Activated CD8-positive, alpha-beta T cell treated with anti-CD3 and anti-CD28 coated beads, Interleukin-2, amount 10 ng/mL, durations not matched to agents 7 days and 5 days (primary cell): ENCODE data around the gene RLN3. TPM values are rescaled to one million over a fixed set of nuclear protein-coding genes. Genes with fewer than 3 reads are reported as not detected.
"Not testable (repeated sequence)": the region's sequence is repeated elsewhere in the genome, so short reads cannot be mapped to it uniquely, and the experiment has no call there.

Experiments used
- ATAC-seq: fragments of 150-1000 bp; cut with Tn5 transposase; one replicate; pipeline ENCODE4 v1.10.0; 2021; ENCODE audit warnings: moderate library complexity
- CTCF ChIA-PET: fragments of 350-600 bp; sonication (Branson Sonifier 250); formaldehyde crosslinking; loops from one replicate; lab custom pipeline; 2021; ENCODE audit warnings: antibody characterized with exemption; lab: Charles Lee
- POLR2A ChIA-PET: fragments of 350-600 bp; sonication (Branson Sonifier 250); formaldehyde crosslinking; loops from one replicate; lab custom pipeline; 2021; ENCODE audit warnings: antibody characterized with exemption; lab: Charles Lee
- DNase-seq: peaks from one replicate; pipeline ENCODE4 v3.0.0-alpha.2; 2020
- H3K27ac Mint-ChIP-seq: one replicate; pipeline ENCODE4 v1.8.0; 2021; ENCODE audit warnings: mild to moderate bottlenecking, mixed read lengths
- H3K27me3 Mint-ChIP-seq: one replicate; pipeline ENCODE4 v1.8.0; 2021; ENCODE audit warnings: low read depth, mixed read lengths
- H3K36me3 Mint-ChIP-seq: one replicate; pipeline ENCODE4 v1.8.0; 2021; ENCODE audit warnings: low read depth, mixed read lengths
- H3K4me1 Mint-ChIP-seq: one replicate; pipeline ENCODE4 v1.8.0; 2021; ENCODE audit warnings: low read depth, mixed read lengths
- H3K4me3 Mint-ChIP-seq: one replicate; pipeline ENCODE4 v1.8.0; 2021; ENCODE audit warnings: mild to moderate bottlenecking, mixed read lengths
- H3K9me3 Mint-ChIP-seq: one replicate; pipeline ENCODE4 v1.8.0; 2022; ENCODE audit warnings: mixed read lengths; ENCODE audit not compliant: insufficient read depth
- total RNA-seq, 2 experiments: library from RNA; stranded (reverse); gene quantifications; one replicate each; pipeline ENCODE4 v1.2.3, GENCODE V29; 2021

RLN3 gene
- total RNA-seq, 2 experiments from 2014 or later: not detected

GRCh38 chr19:14022469-14022868 lies 5.5 kb upstream of the RLN3 start:
- H3K9me3 Mint-ChIP-seq: no peaks in the 10 kb centered on the region
- DNase-seq (no peak), ATAC-seq (no peak)
- POLR2A ChIA-PET: interaction anchor here (1.8 kb wide), 1 partner anchor 9 kb away, joined by 13 read pairs; the partner anchor contains the start of gene IL27RA
- H3K27me3 Mint-ChIP-seq: peaks cover 3% of the 10 kb centered on the region
- CTCF ChIA-PET: interaction anchor here (0.6 to 2.1 kb wide), 5 partner anchors 9 to 96 kb away, joined by 3 to 9 read pairs (median 4); partner anchors contain the start of gene IL27RA
- peaks cover 16% of the 10 kb centered on the region for H3K4me1 Mint-ChIP-seq
- no peak overlapping the region for H3K27ac Mint-ChIP-seq
- H3K4me3 Mint-ChIP-seq: no peak overlapping the region
- no peaks in the 10 kb centered on the region for H3K36me3 Mint-ChIP-seq

DNA sequence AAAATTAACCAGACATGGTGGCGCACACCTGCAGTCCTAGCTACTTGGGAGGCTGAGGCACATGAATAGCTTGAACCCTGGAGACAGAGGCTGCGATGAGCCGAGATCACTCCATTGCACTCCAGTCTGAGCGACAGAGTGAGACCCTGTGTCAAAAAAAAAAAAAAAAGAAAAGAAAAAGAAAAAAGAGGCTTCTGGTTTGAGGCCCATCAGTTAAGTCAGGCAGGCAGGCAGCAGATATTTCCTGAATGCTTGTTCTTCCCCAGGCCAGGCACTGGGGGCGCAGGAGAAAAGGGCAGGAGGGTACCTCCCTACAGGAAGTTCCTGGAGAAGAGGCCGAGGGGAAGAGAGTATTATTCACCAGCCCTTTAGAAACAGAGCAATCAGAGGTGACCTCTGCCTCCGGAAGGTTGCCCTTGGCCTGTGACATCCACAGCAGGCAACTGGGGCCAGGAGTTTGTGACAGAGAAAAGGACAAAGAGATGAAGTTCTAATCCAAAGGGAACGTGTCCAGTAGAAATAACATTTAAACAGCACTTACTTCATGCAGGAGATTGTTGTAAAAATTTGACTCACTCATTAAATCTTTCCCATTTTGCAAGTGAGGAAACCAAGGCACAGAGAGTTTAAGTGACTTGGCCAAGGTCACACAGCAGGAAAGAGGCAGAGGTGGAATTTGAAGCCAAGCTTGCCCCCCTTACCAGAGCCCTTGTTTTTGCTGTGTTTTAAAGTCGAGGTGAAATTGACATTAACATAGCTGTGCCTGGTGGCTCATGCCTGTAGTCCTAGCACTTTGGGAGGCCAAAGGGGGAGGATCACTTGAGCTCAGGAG lies 4.3 kb upstream of the RLN3 start:
- Mint-ChIP-seq H3K36me3 (no peaks in the 10 kb centered on the region), H3K4me1 (peaks cover 16% of the 10 kb centered on the region), H3K9me3 (no peaks in the 10 kb centered on the region), H3K27ac (no peak overlapping the region), H3K4me3 (no peak overlapping the region), H3K27me3 (peaks cover 3% of the 10 kb centered on the region)
- ChIA-PET POLR2A (no interaction called here), CTCF (interaction anchor here (1.0 to 2.1 kb wide), 3 partner anchors 36 to 137 kb away, joined by 3 to 7 read pairs (median 3); no protein-coding TSS in a partner anchor)
- DNase-seq: no peak
- no peak for ATAC-seq

DNA sequence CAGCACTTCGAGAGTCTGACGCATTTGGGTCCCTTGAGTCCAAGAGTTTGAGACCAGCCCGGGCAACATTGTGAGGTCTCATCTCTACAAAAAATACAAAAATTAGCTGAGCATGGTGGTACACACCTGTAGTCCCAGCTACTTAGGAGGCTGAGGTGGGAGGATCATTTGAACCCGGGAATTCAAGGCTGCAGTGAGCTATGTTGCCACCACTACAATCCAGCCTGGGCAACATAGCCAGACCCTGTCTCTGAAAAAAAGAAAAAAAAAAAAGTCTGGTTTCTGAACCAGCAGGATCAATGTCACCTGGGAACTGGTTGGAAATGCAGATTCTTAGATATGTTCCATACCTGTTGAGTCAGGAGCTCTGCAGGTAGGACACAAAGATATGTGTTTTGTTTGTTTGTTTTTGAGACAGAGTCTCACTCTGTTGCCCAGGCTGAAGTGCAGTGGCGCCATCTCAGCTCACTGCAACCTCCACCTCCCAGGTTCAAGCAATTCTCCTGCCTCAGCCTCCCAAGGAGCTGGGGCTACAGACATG lies 1.2 kb upstream of the RLN3 start:
- not testable (repeated sequence) for H3K27ac Mint-ChIP-seq, H3K4me3 Mint-ChIP-seq, H3K9me3 Mint-ChIP-seq, DNase-seq, H3K27me3 Mint-ChIP-seq, ATAC-seq, H3K36me3 Mint-ChIP-seq
- POLR2A ChIA-PET: interaction anchor here (0.6 kb wide), 1 partner anchor 73 kb away, joined by 3 read pairs; no protein-coding TSS in a partner anchor
- H3K4me1 Mint-ChIP-seq: peaks cover 21% of the 10 kb centered on the region
- CTCF ChIA-PET: interaction anchor here (2.9 kb wide), 1 partner anchor 32 kb away, joined by 9 read pairs; no protein-coding TSS in a partner anchor

DNA sequence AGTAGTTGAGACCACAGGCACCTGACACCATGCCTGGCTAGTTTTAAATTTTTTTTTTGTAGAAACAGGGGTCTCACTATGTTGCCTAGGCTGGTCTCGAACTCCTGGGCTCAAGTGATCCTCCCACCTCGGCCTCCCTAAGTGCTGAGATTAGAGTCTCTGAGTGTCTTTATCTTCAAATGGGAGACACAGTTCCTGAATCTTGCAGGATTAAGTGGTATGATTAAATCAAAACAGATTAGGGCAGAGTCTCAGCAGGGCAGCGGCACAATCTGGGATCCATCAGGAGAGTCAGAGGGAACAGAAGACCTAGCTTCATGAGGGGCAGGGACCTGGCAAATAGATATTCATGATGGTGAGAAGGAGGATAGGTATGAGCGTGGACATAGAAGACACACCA lies 953 bp downstream of the RLN3 start:
- peaks cover 8% of the 10 kb centered on the region for H3K36me3 Mint-ChIP-seq
- ATAC-seq (no peak), DNase-seq (no peak)
- H3K27me3 Mint-ChIP-seq: peaks cover 4% of the 10 kb centered on the region
- CTCF ChIA-PET: interaction anchor here (0.9 kb wide), 1 partner anchor 30 kb away, joined by 3 read pairs; no protein-coding TSS in a partner anchor
- peaks cover 16% of the 10 kb centered on the region for H3K4me1 Mint-ChIP-seq
- no peak overlapping the region for H3K4me3 Mint-ChIP-seq
- H3K9me3 Mint-ChIP-seq: no peaks in the 10 kb centered on the region
- H3K27ac Mint-ChIP-seq: no peak overlapping the region
- POLR2A ChIA-PET: interaction anchor here (0.6 to 1.4 kb wide), 2 partner anchors 41 to 136 kb away, joined by 3 to 4 read pairs; no protein-coding TSS in a partner anchor

DNA sequence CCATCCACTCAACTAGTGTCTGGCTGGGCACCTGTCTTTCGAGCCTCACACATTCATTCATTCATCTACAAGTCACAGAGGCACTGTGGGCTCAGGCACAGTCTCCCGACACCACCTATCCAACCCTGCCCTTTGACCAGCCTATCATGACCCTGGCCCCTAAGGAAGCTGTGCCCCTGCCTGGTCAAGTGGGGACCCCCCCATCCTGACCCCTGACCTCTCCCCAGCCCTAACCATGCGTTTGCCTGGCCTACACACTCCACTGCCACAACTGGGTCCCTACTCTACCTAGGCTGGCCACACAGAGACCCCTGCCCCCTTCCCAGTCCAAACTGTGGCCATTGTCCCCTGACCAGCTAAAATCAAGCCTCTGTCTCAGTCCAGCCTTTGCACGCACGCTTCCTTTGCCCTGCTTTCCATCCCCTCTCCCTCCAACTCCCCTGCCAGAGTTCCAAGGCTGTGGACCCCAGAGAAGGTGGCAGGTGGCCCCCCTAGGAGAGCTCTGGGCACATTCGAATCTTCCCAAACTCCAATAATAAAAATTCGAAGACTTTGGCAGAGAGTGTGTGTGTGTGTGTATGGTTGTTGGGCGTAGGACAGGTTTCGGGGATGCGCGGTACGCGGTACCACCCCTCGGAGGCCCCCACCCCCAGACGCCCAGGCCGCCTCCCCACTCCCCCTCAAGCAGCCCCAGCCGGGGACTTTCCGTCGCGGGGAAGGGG lies 3.2 kb downstream of the RLN3 start:
- H3K4me1 Mint-ChIP-seq: peaks cover 18% of the 10 kb centered on the region
- peaks cover 12% of the 10 kb centered on the region for H3K36me3 Mint-ChIP-seq
- ChIA-PET CTCF (interaction anchor here (0.5 to 3.4 kb wide), 29 partner anchors 9 to 169 kb away, joined by 3 to 23 read pairs (median 4); partner anchors contain the start of genes ASF1B, DCAF15, NANOS3 and RFX1), POLR2A (interaction anchor here (0.7 to 2.9 kb wide), 23 partner anchors 9 to 874 kb away, joined by 3 to 49 read pairs (median 6); partner anchors contain the start of genes DCAF15, PODNL1 and RFX1)
- DNase-seq (no peak), ATAC-seq (no peak)
- no peaks in the 10 kb centered on the region for H3K9me3 Mint-ChIP-seq
- peak overlapping the region; percentile 94 for H3K4me3 Mint-ChIP-seq
- peak overlapping the region; percentile 96 for H3K27ac Mint-ChIP-seq
- H3K27me3 Mint-ChIP-seq: peaks cover 4% of the 10 kb centered on the region

DNA sequence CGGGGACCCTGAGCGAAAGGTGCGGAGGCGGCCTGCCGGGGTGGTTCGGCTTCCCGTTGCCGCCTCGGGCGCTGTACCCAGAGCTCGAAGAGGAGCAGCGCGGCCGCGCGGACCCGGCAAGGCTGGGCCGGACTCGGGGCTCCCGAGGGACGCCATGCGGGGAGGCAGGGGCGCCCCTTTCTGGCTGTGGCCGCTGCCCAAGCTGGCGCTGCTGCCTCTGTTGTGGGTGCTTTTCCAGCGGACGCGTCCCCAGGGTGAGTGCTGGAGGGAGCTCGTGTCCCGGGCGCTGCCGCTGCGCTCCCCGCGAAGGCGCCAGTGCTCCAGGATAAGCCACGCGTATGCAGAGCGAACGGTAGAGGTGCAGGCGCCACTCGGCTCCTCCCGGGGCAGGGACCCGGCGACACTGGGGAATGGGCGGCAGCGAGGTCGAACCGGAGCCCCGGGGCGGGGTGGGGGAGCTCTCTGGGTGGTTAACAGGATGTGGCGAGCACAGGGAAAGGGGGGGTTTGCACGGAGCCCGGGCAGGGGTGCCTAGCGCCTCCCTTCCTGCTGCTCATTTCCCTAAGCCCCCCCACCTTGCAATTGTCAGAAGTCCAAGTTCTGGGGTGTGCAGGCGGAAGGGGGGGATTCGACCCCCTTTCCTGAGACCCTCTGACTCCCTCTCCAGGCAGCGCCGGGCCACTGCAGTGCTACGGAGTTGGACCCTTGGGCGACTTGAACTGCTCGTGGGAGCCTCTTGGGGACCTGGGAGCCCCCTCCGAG lies 4.0 kb downstream of the RLN3 start, which contains the start of gene IL27RA:
TSS of gene IL27RA (plus strand) at position 44 of the 762 bp plus-strand sequence. CDS start at position 155, 111 bp downstream.
- Mint-ChIP-seq H3K36me3 (peaks cover 15% of the 10 kb centered on the region), H3K4me3 (peak within 1 kb of the TSS; percentile 94), H3K27me3 (peaks cover 2% of the 10 kb centered on the region), H3K27ac (peak within 1 kb of the TSS; percentile 96), H3K9me3 (no peaks in the 10 kb centered on the region), H3K4me1 (peaks cover 20% of the 10 kb centered on the region)
- ChIA-PET CTCF (interaction anchor here (0.5 to 3.4 kb wide), 29 partner anchors 10 to 170 kb away, joined by 3 to 23 read pairs (median 4); partner anchors contain the start of genes ASF1B, DCAF15, NANOS3 and RFX1), POLR2A (interaction anchor here (0.7 to 2.9 kb wide), 24 partner anchors 10 to 875 kb away, joined by 3 to 49 read pairs (median 6); partner anchors contain the start of genes DCAF15, PODNL1 and RFX1)
- ATAC-seq: peak; percentile 81
- DNase-seq: peak; percentile 88

GRCh38 chr19:14033946-14034345 lies 6.0 kb downstream of the RLN3 start:
- POLR2A ChIA-PET: interaction anchor here (0.5 to 1.0 kb wide), 2 partner anchors 50 to 290 kb away, joined by 3 read pairs; no protein-coding TSS in a partner anchor
- ATAC-seq (no peak), DNase-seq (no peak)
- Mint-ChIP-seq H3K27me3 (peaks cover 2% of the 10 kb centered on the region), H3K9me3 (no peaks in the 10 kb centered on the region), H3K36me3 (peaks cover 23% of the 10 kb centered on the region), H3K27ac (peak overlapping the region; percentile 35), H3K4me3 (peak overlapping the region; percentile 29), H3K4me1 (peaks cover 22% of the 10 kb centered on the region)
- CTCF ChIA-PET: interaction anchor here (1.1 to 1.4 kb wide), 2 partner anchors 14 to 25 kb away, joined by 3 to 4 read pairs; no protein-coding TSS in a partner anchor

- H3K4me1 Mint-ChIP-seq: peaks cover 22% of the 10 kb centered on the region
- CTCF ChIA-PET: interaction anchor here (0.6 to 0.9 kb wide), 2 partner anchors 17 to 159 kb away, joined by 3 read pairs; no protein-coding TSS in a partner anchor
Observed at GRCh38 chr19:14035159-14035558, 7.2 kb downstream of the RLN3 start.

GRCh38 chr19:14035706-14036105 lies 7.8 kb downstream of the RLN3 start:
- ATAC-seq: no peak
- no peak for DNase-seq
- Mint-ChIP-seq H3K27ac (no peak overlapping the region), H3K27me3 (no peaks in the 10 kb centered on the region), H3K4me1 (peaks cover 20% of the 10 kb centered on the region), H3K4me3 (no peak overlapping the region), H3K36me3 (peaks cover 36% of the 10 kb centered on the region), H3K9me3 (no peaks in the 10 kb centered on the region)
- ChIA-PET CTCF (no interaction called here), POLR2A (no interaction called here)

More at GRCh38 chr19:14035159-14035558, 7.2 kb downstream of the RLN3 start:
- ATAC-seq, H3K27me3 Mint-ChIP-seq, H3K27ac Mint-ChIP-seq, H3K4me3 Mint-ChIP-seq, POLR2A ChIA-PET, DNase-seq, H3K9me3 Mint-ChIP-seq: not testable (repeated sequence)
- peaks cover 31% of the 10 kb centered on the region for H3K36me3 Mint-ChIP-seq

GRCh38 chr19:14039181-14039580 lies 11.2 kb downstream of the RLN3 start:
- no peak for ATAC-seq
- Mint-ChIP-seq H3K36me3 (peaks cover 43% of the 10 kb centered on the region), H3K27ac (peak overlapping the region; percentile 30), H3K9me3 (no peaks in the 10 kb centered on the region), H3K4me3 (no peak overlapping the region), H3K4me1 (peaks cover 21% of the 10 kb centered on the region), H3K27me3 (no peaks in the 10 kb centered on the region)
- CTCF ChIA-PET: interaction anchor here (1.2 to 1.7 kb wide), 2 partner anchors 9 to 20 kb away, joined by 3 to 4 read pairs; no protein-coding TSS in a partner anchor
- no peak for DNase-seq
- POLR2A ChIA-PET: interaction anchor here (0.8 kb wide), 1 partner anchor 15 kb away, joined by 3 read pairs; no protein-coding TSS in a partner anchor
